Measurements from ENCODE around the gene CDH4. TPM values are rescaled to one million over a fixed set of nuclear protein-coding genes. Genes with fewer than 3 reads are reported as not detected.

Gene CDH4
- total and polyA plus RNA-seq, 10 donors: 0.30 to 20.1 (median 7.7) TPM

DNA sequence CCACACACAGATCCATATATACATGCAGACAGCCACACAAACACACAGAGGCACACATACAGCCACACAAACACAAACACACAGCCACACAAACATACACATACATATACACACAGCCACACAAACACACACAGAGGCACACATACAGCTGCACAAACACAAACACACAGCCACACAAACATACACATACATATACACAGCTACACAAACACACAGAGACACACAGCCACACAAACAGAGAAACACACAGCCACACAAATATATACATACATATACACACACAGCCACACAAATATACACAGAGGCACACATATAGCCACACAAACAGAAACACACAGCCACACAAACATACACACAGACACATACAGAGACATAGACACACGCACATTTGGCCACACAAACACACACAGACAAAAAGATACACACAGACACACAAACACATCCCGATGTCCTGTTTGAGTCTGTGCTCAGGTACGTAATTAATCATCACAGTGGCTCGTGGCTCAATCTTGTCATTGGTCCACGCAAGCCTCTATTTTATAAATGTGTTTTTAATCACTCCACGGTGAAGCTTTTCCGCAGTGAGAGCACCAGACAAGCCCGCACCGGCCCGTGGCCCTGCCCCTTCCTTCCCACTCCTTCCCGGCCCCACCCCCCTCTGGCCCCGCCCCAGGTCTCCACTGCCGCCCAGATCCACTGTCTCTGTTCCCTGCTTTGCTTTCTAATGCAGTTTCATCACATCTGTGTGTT, 135.3 kb downstream of the CDH4 start:
- peaks cover 0 to 8% (median 3%) of the 10 kb centered on the region in 6 donors for H3K4me1 ChIP-seq
- 21 to 30% (median 27%) methylated on average over 13 of the region's 13 CpGs for WGBS, 5 donors
- H3K4me3 ChIP-seq: peak overlapping the region in 1 of 8 donors; percentile 21
- peaks cover 0 to 17% (median 0%) of the 10 kb centered on the region in 7 donors for H3K27me3 ChIP-seq (replicated peaks in 1 of 7)
- intact Hi-C loops (cut with DNase I; ENCODE audit: low total_unique reads): no loop called here
- H3K36me3 ChIP-seq: no peaks in the 10 kb centered on the region
- DNase-seq: no peak
- H3K9me3 ChIP-seq: peaks cover 0 to 44% (median 5%) of the 10 kb centered on the region in 8 donors
- H3K27ac ChIP-seq: no peak overlapping the region
- TF ChIP-seq, protein P1, sequence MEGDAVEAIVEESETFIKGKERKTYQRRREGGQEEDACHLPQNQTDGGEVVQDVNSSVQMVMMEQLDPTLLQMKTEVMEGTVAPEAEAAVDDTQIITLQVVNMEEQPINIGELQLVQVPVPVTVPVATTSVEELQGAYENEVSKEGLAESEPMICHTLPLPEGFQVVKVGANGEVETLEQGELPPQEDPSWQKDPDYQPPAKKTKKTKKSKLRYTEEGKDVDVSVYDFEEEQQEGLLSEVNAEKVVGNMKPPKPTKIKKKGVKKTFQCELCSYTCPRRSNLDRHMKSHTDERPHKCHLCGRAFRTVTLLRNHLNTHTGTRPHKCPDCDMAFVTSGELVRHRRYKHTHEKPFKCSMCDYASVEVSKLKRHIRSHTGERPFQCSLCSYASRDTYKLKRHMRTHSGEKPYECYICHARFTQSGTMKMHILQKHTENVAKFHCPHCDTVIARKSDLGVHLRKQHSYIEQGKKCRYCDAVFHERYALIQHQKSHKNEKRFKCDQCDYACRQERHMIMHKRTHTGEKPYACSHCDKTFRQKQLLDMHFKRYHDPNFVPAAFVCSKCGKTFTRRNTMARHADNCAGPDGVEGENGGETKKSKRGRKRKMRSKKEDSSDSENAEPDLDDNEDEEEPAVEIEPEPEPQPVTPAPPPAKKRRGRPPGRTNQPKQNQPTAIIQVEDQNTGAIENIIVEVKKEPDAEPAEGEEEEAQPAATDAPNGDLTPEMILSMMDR (IDR thresholded peaks at IDR 0.05 in 8 of 11, conservative IDR thresholded peaks at IDR 0.05 in 3 of 11): no peak
- TF ChIP-seq POLR2A (IDR thresholded peaks at IDR 0.05): no peak
- no peak for TF ChIP-seq POLR2AphosphoS5 (IDR thresholded peaks at IDR 0.05)

DNA sequence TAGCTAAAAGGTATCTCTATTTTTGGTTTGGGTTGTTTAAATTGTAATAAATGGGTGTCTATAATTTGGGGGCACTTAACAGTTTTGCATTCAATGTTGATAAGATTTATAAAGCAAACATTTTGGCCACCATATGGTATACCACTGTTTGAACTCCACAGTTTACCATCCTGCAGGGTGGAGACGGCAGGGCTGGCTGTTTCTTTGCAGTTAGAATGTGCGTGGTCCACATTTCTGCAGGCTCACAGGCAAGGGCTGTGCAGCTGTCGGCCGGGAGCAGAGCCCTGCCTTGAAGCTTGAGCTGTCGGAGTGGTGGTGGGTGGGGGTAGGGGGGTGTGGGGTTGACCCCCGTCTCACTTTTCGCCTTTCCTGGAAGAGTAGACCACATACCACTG, 135.9 kb downstream of the CDH4 start:
- Histone ChIP-seq H3K4me3 (peak overlapping the region in 1 of 8 donors; percentile 21), H3K27ac (no peak overlapping the region), H3K27me3 (replicated peaks in 1 of 7) (peaks cover 0 to 17% (median 0%) of the 10 kb centered on the region in 7 donors), H3K4me1 (peaks cover 0 to 8% (median 3%) of the 10 kb centered on the region in 6 donors), H3K36me3 (no peaks in the 10 kb centered on the region), H3K9me3 (peaks cover 0 to 46% (median 2%) of the 10 kb centered on the region in 8 donors)
- DNase-seq: no peak
- TF ChIP-seq, protein P1 (IDR thresholded peaks at IDR 0.05 in 8 of 11, conservative IDR thresholded peaks at IDR 0.05 in 3 of 11): no peak
- no peak for TF ChIP-seq POLR2A (IDR thresholded peaks at IDR 0.05)
- intact Hi-C loops (cut with DNase I; ENCODE audit: low total_unique reads): no loop called here
- WGBS, 5 donors: 38 to 69% (median 54%) methylated on average over 4 to 7 of the region's 7 CpGs

DNA sequence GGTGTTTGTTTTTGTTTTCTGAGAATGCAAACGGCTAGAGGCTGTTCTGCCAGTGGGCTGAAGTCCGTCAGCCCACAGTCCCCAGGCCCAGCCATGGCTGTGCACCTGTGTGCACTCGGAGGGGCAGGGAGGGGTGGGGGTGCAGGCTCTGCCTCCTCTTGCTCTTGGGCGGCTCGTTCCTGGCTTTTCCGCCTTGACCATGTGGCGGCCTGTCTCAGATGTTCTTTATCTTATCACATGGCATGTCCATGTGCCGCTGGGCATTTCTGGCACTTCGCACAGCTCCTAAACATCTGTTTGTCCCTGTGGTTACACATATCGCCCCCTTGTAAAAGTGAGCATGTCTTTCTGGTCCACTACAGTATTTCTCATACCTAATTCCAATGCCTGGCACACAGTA, 137.0 kb downstream of the CDH4 start:
- intact Hi-C loops (cut with DNase I; ENCODE audit: low total_unique reads): no loop called here

DNA sequence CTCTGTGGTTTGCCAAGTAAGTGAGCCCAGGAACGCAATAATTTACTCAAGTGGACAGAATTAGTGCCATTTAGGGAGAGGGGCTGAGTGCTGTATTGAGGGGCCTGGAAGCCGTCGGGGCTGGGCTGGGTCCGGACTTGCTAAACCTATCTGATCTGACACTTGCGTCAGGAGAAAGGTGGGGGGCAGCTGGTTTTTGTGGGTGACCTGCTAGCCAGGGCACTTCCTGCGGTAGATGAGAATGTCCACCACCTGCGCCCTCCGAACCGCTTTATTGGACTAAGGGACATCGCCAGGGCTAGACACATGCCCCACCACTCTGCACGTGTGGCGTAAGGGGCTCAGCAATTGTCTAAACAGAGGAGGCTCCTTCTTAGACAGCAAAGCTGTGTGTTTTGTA, 139.1 kb downstream of the CDH4 start:
- no peak overlapping the region for H3K4me3 ChIP-seq
- H3K27me3 ChIP-seq (replicated peaks in 1 of 7): peaks cover 0 to 17% (median 0%) of the 10 kb centered on the region in 7 donors
- intact Hi-C loops (cut with DNase I; ENCODE audit: low total_unique reads): no loop called here
- no peak for TF ChIP-seq POLR2AphosphoS5 (IDR thresholded peaks at IDR 0.05)
- TF ChIP-seq, protein P1 (IDR thresholded peaks at IDR 0.05 in 8 of 11, conservative IDR thresholded peaks at IDR 0.05 in 3 of 11): no peak
- H3K4me1 ChIP-seq: peaks cover 0 to 8% (median 3%) of the 10 kb centered on the region in 6 donors
- 80 to 86% (median 81%) methylated on average over 12 of the region's 12 CpGs for WGBS, 5 donors
- DNase-seq: no peak
- H3K27ac ChIP-seq: no peak overlapping the region
- no peaks in the 10 kb centered on the region for H3K36me3 ChIP-seq
- peaks cover 0 to 55% (median 2%) of the 10 kb centered on the region in 8 donors for H3K9me3 ChIP-seq

More for the DNA sequence above, 137.0 kb downstream of the CDH4 start:
- Histone ChIP-seq H3K27ac (no peak overlapping the region), H3K4me1 (peaks cover 0 to 8% (median 3%) of the 10 kb centered on the region in 6 donors), H3K4me3 (no peak overlapping the region), H3K36me3 (no peaks in the 10 kb centered on the region), H3K9me3 (peaks cover 0 to 53% (median 2%) of the 10 kb centered on the region in 8 donors), H3K27me3 (replicated peaks in 1 of 7) (peaks cover 0 to 17% (median 0%) of the 10 kb centered on the region in 7 donors)
- WGBS, 5 donors: 86 to 94% (median 89%) methylated on average over 10 of the region's 10 CpGs
- no peak for DNase-seq
- TF ChIP-seq POLR2A (IDR thresholded peaks at IDR 0.05): no peak
- TF ChIP-seq, protein P1 (IDR thresholded peaks at IDR 0.05 in 8 of 11, conservative IDR thresholded peaks at IDR 0.05 in 3 of 11): no peak
- TF ChIP-seq POLR2AphosphoS5 (IDR thresholded peaks at IDR 0.05): no peak
